Measurements from ENCODE around the gene CALHM4. TPM values are rescaled to one million over a fixed set of nuclear protein-coding genes. Genes with fewer than 3 reads are reported as not detected.

Gene CALHM4
- total and polyA plus RNA-seq, 2 donors (not counting 3 experiments of a cell fraction or from before 2014, with no cell fraction given) = 1.2 TPM; not detected in 1

DNA sequence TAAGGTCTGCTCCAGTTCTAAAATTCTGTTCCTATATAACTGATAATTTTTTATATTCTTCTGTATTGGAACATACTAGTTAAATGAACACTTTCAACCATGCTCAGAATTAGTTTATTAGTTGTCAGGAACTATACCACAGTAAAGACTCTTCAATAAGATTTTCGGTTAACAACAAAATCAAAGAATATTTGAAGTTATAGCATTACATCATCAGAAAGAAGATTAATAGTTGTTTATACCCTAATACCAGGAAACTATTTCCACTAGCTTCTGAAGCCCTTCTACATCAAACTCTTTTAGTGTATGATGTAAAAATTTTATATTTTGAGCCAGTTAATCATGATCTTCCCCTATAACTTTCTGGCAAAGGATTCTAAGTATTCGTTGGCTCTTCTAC, 6.6 kb downstream of the CALHM4 start:
- no peaks in the 10 kb centered on the region for H3K79me2 ChIP-seq (ENCODE audit: control insufficient read depth, insufficient read depth, low read length)
- POLR2A ChIA-PET = no interaction called here
- DNase-seq (ENCODE audit: low read depth, low spot score) = no peak
- peaks cover 16% of the 10 kb centered on the region for H3K4me1 ChIP-seq (ENCODE audit: control insufficient read depth, extremely low read depth, insufficient read depth, low read length)
- H3K4me3 ChIP-seq (replicated peaks in 1 of 3; ENCODE audit: insufficient read depth in 1 of 3, low read depth in 1 of 3, low read length in 3 of 3) = no peak overlapping the region
- CTCF ChIA-PET = interaction anchor here (1.1 to 6.1 kb wide), 17 partner anchors 9 to 342 kb away, joined by 3 to 103 read pairs (median 9); partner anchors contain the start of genes CALHM5, CALHM6, DSE and RWDD1
- no peaks in the 10 kb centered on the region for H3K9me3 ChIP-seq (replicated peaks; ENCODE audit: control insufficient read depth, insufficient read depth, low read length)
- H3K27me3 ChIP-seq (ENCODE audit: control insufficient read depth in 2 of 2, insufficient read depth in 2 of 2, low read length in 2 of 2) = no peaks in the 10 kb centered on the region
- H4K20me1 ChIP-seq (replicated peaks; ENCODE audit: control insufficient read depth, extremely low read depth, insufficient read depth, low read length) = no peaks in the 10 kb centered on the region
- no peak overlapping the region for H3K9ac ChIP-seq (replicated peaks; ENCODE audit: extremely low read depth, insufficient read depth, low read length)
- H3K4me2 ChIP-seq (ENCODE audit: insufficient read depth, low read length) = no peak overlapping the region
- FAIRE-seq = no peak
- no peak overlapping the region for H2AFZ ChIP-seq (ENCODE audit: low read depth, low read length)
- no peak overlapping the region for H3K27ac ChIP-seq (ENCODE audit: insufficient read depth, low read depth, low read length)
- no peaks in the 10 kb centered on the region for H3K36me3 ChIP-seq (ENCODE audit: control insufficient read depth in 2 of 2, extremely low read depth in 1 of 2, insufficient read depth in 2 of 2, low read length in 2 of 2)
- no TSS peak for BruUV-seq (replicated peaks)
- H3K9me1 ChIP-seq (replicated peaks; ENCODE audit: control insufficient read depth, extremely low read depth, insufficient read depth, low read length) = no peaks in the 10 kb centered on the region
- TF ChIP-seq GATA2 (IDR thresholded peaks at IDR 0.05; ENCODE audit: insufficient read depth, insufficient read length, low read depth, low read length) (no peak), CTCF (IDR thresholded peaks at IDR 0.05; ENCODE audit: extremely low read depth in 1 of 2, insufficient read depth in 1 of 2, low read depth in 1 of 2, low read length in 2 of 2) (no peak)
- dilution Hi-C loops (cut with MboI; ENCODE audit: extremely low pct_ligation_motif_present, low sequenced_read_pairs) (no loop called here), intact Hi-C loops (cut with micrococcal nuclease) (loop anchor here (2.0 to 5.0 kb wide), 2 partner anchors 49 to 287 kb away; partner anchors contain the start of gene CALHM5)

DNA sequence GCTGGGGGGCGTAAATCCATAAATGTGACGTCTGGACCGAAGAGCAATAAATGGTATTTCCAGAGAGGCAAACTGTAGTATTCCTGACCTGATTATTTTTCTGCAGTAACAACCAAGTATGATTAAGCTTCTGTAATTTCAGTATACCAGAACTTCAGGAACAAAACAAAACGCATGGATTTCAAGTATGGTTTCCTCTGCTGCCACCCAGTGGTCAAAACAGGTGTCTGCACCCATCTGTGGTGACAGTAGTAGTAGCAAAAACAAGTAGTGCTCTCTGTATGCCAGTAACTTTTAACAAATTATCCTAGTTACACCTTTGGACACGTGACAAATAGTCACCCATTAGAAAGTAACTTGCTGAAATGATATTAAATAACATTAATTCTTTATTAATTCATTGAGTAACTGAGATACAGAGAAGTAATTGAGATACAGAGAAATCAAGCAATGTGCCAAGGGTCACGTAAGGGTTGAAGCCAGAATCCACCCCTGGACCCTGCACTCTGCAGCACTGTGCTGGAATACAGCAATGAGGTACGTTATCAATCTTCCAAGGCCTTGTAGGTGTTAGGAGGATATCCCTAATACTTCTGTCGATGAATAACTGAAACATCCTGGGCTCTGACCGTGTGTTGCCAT, 7.9 kb downstream of the CALHM4 start:
- no peak overlapping the region for H3K4me2 ChIP-seq (ENCODE audit: insufficient read depth, low read length)
- no peaks in the 10 kb centered on the region for H3K79me2 ChIP-seq (ENCODE audit: control insufficient read depth, insufficient read depth, low read length)
- no peak overlapping the region for H3K4me3 ChIP-seq (replicated peaks in 1 of 3; ENCODE audit: insufficient read depth in 1 of 3, low read depth in 1 of 3, low read length in 3 of 3)
- no peak overlapping the region for H3K9ac ChIP-seq (replicated peaks; ENCODE audit: extremely low read depth, insufficient read depth, low read length)
- FAIRE-seq (peak; percentile 81), DNase-seq (ENCODE audit: low read depth, low spot score) (peak; percentile 84)
- H2AFZ ChIP-seq (ENCODE audit: low read depth, low read length) = peak overlapping the region; percentile 72
- intact Hi-C loops (cut with micrococcal nuclease) (loop anchor here (1.0 to 5.0 kb wide), 6 partner anchors 25 to 343 kb away; partner anchors contain the start of gene CALHM5), dilution Hi-C loops (cut with MboI; ENCODE audit: extremely low pct_ligation_motif_present, low sequenced_read_pairs) (no loop called here)
- H3K9me3 ChIP-seq (replicated peaks; ENCODE audit: control insufficient read depth, insufficient read depth, low read length) = no peaks in the 10 kb centered on the region
- TF ChIP-seq MYC (IDR thresholded peaks at IDR 0.05; ENCODE audit: low read depth, low read length) (no peak), CTCF (IDR thresholded peaks at IDR 0.05; ENCODE audit: extremely low read depth in 1 of 2, insufficient read depth in 1 of 2, low read depth in 1 of 2, low read length in 2 of 2) (peak; percentile 79 to 84)
- H3K27ac ChIP-seq (ENCODE audit: insufficient read depth, low read depth, low read length) = no peak overlapping the region
- BruUV-seq (replicated peaks) = no TSS peak
- no peaks in the 10 kb centered on the region for H3K27me3 ChIP-seq (ENCODE audit: control insufficient read depth in 2 of 2, insufficient read depth in 2 of 2, low read length in 2 of 2)
- no peaks in the 10 kb centered on the region for H3K9me1 ChIP-seq (replicated peaks; ENCODE audit: control insufficient read depth, extremely low read depth, insufficient read depth, low read length)
- peaks cover 6% of the 10 kb centered on the region for H3K4me1 ChIP-seq (ENCODE audit: control insufficient read depth, extremely low read depth, insufficient read depth, low read length)
- no peaks in the 10 kb centered on the region for H3K36me3 ChIP-seq (ENCODE audit: control insufficient read depth in 2 of 2, extremely low read depth in 1 of 2, insufficient read depth in 2 of 2, low read length in 2 of 2)
- POLR2A ChIA-PET = no interaction called here
- CTCF ChIA-PET = interaction anchor here (0.6 to 6.1 kb wide), 48 partner anchors 8 to 348 kb away, joined by 3 to 103 read pairs (median 4); partner anchors contain the start of genes CALHM4, CALHM5, CALHM6 and DSE
- H4K20me1 ChIP-seq (replicated peaks; ENCODE audit: control insufficient read depth, extremely low read depth, insufficient read depth, low read length) = no peaks in the 10 kb centered on the region

All from endothelial cell of umbilical vein (primary cell).